GM12864 (cell line): Measurements from ENCODE around the gene COL1A2.

Experiments
- DNase-seq: peaks from one replicate; pipeline ENCODE4 v3.0.0-alpha.2; 2011; ENCODE audit warnings: low read depth
- H3K4me3 ChIP-seq: 2 replicates; pipeline ENCODE4 v1.5.1; 2011; ENCODE audit warnings: mild to moderate bottlenecking, low read depth, low read length, control low read depth
- TF ChIP-seq, protein P1 (sequence below): IDR thresholded peaks from 2 replicates; pipeline ENCODE4 v1.5.1; 2011; ENCODE audit warnings: low read depth, mild to moderate bottlenecking, moderate library complexity, low read length, control low read depth, inconsistent platforms; ENCODE audit errors: missing control alignments

Gene COL1A2

DNA sequence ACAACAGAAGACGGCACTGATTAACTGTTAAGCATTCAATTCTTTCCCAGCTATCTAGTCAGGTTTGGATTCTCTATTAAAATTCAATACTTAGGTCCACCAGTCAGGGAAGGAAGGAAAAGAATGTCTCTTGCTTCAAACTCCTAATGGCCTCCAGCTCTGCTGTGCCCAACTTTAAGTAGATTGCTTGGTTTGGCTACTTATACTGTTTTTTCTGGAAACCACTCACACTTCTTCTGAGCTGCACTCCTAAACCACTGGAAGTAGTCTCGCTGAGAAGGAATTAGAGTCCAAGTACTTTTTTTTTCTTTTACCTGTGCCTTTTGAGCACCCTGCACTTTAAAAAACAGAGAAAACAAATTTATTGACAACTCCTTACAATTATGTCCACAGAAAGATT, 26.7 kb upstream of the COL1A2 start:
- TF ChIP-seq, protein P1, sequence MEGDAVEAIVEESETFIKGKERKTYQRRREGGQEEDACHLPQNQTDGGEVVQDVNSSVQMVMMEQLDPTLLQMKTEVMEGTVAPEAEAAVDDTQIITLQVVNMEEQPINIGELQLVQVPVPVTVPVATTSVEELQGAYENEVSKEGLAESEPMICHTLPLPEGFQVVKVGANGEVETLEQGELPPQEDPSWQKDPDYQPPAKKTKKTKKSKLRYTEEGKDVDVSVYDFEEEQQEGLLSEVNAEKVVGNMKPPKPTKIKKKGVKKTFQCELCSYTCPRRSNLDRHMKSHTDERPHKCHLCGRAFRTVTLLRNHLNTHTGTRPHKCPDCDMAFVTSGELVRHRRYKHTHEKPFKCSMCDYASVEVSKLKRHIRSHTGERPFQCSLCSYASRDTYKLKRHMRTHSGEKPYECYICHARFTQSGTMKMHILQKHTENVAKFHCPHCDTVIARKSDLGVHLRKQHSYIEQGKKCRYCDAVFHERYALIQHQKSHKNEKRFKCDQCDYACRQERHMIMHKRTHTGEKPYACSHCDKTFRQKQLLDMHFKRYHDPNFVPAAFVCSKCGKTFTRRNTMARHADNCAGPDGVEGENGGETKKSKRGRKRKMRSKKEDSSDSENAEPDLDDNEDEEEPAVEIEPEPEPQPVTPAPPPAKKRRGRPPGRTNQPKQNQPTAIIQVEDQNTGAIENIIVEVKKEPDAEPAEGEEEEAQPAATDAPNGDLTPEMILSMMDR, result no peak
- no peak for DNase-seq
- no peak overlapping the region for H3K4me3 ChIP-seq

DNA sequence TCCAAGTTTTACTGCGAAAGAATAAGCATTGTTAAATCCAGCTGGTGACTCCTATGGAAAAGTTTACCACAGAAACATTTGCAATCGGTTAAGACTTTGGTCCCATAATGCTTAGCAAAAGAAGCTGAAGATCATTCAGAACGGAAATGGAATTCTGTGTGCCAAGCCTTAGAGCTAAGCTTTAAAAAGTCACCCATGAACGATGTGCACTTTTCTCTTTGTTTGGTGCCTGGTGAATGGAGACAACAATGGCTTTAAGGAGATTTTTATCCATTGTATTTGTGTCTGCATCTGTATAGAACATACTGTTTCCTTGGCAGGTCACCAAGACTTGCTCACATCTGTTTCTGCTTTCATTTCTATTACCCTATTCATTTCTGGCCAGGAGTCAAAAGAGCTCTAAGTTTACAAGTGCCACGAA, 26.3 kb upstream of the COL1A2 start:
- no peak overlapping the region for H3K4me3 ChIP-seq
- TF ChIP-seq, protein P1, result no peak
- DNase-seq, result no peak

DNA sequence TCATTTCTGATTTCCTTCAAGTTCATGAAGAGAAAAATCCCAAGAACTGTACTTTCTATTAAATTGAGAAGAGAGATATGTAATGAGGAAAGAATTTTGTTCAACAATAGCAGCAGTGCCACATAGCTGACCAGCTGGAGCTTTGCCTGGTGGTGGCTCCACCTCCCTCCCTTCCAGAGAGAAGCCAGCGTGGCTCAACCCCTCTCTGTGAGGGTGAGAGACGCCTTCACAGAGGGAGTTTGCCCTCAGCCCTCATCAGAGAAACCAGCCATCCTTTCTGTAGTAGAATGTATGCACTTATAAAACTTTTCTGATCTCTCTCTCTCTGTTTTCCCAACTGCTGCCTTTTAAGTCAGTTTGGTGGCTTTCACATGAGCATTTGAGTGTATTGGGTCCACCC, 20.5 kb upstream of the COL1A2 start:
- no peak overlapping the region for H3K4me3 ChIP-seq

DNA sequence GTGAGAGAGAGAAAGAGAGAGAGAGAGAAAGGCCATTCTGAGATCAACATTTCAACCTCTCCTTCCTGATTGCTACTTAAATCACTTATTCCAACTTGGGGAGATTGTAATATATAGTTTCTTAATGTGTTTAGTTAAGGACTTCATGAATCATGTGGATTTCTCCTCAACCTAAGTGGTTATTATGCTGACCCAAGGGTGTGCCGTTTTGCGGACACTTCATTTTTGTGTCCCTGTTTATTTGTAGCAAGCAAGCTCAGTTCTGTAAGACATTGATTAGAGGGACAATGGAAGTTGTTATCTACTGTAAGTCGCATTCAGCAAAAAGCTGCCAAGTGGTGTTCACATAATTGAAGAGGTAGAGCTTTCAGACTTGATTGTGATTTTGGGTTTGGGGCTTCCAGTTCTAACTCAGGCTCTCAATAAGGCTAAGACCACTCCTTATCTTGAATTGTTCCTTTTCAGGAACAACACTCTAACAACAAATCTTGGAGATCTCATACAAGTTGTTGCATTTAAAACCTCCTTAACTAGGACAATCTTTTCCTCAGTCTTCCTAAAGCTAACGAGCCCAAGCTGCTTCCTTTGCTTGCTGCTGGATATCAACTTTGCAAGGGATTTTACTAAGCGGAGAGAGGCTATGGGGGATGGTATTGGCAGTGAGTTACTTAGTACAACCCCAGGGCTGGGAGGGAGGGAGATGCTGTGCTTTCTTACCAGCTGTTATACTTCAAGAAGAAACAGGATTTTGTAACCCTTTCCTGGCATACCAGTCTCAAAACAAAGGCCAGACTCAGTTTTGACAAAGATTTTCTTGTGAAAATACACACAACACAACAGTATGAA, 19.8 kb upstream of the COL1A2 start:
- no peak for DNase-seq
- no peak overlapping the region for H3K4me3 ChIP-seq
- TF ChIP-seq, protein P1, result no peak

More for the DNA sequence above, 20.5 kb upstream of the COL1A2 start:
- DNase-seq, result no peak
- TF ChIP-seq, protein P1, result no peak

DNA sequence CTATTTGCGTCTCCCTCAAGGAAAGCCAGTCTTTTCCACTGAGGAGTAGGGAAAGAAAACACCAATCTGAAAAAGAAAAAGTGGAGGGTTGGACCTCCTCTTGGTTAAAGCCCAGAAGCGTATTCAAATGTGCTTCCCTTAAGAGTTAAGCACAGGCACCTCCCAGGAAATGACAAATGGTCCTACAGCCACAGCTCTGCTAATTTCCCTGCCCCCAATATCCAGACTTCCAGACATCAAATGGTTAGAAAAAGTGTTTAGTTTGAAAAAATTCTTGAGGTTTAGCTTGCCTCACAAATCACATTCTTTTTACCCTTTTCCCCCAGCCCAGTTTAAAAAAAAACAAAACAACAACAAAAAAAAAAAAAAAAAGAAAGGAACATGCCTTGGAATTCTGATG, 19.0 kb upstream of the COL1A2 start:
- TF ChIP-seq, protein P1, result no peak
- DNase-seq, result no peak
- H3K4me3 ChIP-seq, result no peak overlapping the region

DNA sequence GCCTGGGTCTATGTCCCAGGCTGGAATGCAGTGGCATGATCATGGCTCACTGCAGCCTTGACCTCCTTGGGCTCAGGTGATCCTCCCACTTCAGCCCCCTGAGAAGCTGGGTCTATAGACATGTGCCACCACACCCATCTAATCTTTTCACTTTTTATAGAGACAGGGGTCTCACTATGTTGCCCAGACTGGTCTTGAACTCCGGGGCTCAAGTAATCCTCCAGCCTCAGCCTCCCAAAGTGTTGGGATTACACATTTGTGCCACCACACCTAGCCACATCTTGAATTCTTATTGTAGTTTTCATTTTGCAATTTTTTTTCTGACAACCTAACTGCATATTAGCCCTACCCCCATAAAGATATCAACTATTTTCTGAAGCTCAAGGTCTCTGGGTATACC, 18.4 kb upstream of the COL1A2 start:
- DNase-seq, result no peak
- TF ChIP-seq, protein P1, result no peak
- no peak overlapping the region for H3K4me3 ChIP-seq

DNA sequence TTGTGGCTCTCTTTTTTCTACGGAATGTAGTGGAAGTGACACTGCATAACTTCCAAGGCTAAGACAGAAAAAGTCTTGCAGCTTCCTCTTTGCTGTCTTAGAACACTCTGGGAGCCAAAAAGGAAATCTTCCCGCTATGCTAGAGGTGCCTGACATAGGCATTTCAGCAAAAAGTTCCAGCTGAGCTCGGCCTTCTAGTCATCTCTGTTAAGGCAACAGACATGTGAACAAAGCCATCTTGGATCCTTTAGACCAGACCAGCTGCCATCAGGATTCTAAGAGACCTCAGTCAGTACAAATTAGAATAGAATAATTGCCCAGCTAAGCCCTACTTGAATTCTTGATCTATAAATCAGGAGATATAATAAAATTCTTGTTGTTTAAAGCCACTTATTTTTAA, 16.3 kb upstream of the COL1A2 start:
- H3K4me3 ChIP-seq, result no peak overlapping the region
- no peak for DNase-seq
- TF ChIP-seq, protein P1, result no peak
